Kidney epithelial cell (primary cell): ENCODE results near the gene CASP2. TPM values are rescaled to one million over a fixed set of nuclear protein-coding genes. Genes with fewer than 3 reads are reported as not detected.

Source experiments
- DNase-seq: peaks from one replicate; pipeline ENCODE4 v3.0.0-alpha.2; 2010; ENCODE audit warnings: low read depth
- H3K27me3 ChIP-seq: 2 replicates; pipeline ENCODE4 v1.6.0; 2011; ENCODE audit warnings: low read length; ENCODE audit not compliant: control insufficient read depth, insufficient read depth
- H3K36me3 ChIP-seq: 2 replicates; pipeline ENCODE4 v1.5.1; 2011; ENCODE audit warnings: low read length; ENCODE audit not compliant: control insufficient read depth, insufficient read depth
- H3K4me3 ChIP-seq: 2 replicates; pipeline ENCODE4 v1.5.1; 2011; ENCODE audit warnings: low read depth, mild to moderate bottlenecking, control low read depth, low read length
- CTCF ChIP-seq: IDR thresholded peaks from 2 replicates; pipeline ENCODE4 v1.5.1; 2011; ENCODE audit warnings: mild to moderate bottlenecking, moderate library complexity, low read length, control low read depth, inconsistent platforms; ENCODE audit not compliant: insufficient read depth, poor library complexity, severe bottlenecking
- total RNA-seq: library from RNA; depleted of rRNA; stranded (reverse); fragments of >200 nt; gene quantifications from 2 replicates; pipeline ENCODE4 v1.2.3, GENCODE V29; 2015

Gene CASP2
- total RNA-seq, 1 donor from 2014 or later: 26.9 TPM

GRCh38 chr7:143300959-143301935 is 13.1 kb downstream of the CASP2 start:
- Histone ChIP-seq H3K36me3 (peaks cover 3% of the 10 kb centered on the region), H3K4me3 (no peak overlapping the region), H3K27me3 (no peaks in the 10 kb centered on the region)
- no peak for DNase-seq
- TF ChIP-seq CTCF: no peak

GRCh38 chr7:143303733-143304132 is 15.6 kb downstream of the CASP2 start:
- Histone ChIP-seq H3K36me3 (peaks cover 3% of the 10 kb centered on the region), H3K27me3 (no peaks in the 10 kb centered on the region), H3K4me3 (no peak overlapping the region)
- no peak for TF ChIP-seq CTCF
- DNase-seq: no peak

DNA sequence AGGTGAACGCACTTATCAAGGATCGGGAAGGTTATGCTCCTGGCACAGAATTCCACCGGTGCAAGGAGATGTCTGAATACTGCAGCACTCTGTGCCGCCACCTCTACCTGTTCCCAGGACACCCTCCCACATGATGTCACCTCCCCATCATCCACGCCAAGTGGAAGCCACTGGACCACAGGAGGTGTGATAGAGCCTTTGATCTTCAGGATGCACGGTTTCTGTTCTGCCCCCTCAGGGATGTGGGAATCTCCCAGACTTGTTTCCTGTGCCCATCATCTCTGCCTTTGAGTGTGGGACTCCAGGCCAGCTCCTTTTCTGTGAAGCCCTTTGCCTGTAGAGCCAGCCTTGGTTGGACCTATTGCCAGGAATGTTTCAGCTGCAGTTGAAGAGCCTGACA is 16.8 kb downstream of the CASP2 start:
- no peak for TF ChIP-seq CTCF
- no peak overlapping the region for H3K4me3 ChIP-seq
- H3K36me3 ChIP-seq: peaks cover 3% of the 10 kb centered on the region
- DNase-seq: no peak
- H3K27me3 ChIP-seq: no peaks in the 10 kb centered on the region

DNA sequence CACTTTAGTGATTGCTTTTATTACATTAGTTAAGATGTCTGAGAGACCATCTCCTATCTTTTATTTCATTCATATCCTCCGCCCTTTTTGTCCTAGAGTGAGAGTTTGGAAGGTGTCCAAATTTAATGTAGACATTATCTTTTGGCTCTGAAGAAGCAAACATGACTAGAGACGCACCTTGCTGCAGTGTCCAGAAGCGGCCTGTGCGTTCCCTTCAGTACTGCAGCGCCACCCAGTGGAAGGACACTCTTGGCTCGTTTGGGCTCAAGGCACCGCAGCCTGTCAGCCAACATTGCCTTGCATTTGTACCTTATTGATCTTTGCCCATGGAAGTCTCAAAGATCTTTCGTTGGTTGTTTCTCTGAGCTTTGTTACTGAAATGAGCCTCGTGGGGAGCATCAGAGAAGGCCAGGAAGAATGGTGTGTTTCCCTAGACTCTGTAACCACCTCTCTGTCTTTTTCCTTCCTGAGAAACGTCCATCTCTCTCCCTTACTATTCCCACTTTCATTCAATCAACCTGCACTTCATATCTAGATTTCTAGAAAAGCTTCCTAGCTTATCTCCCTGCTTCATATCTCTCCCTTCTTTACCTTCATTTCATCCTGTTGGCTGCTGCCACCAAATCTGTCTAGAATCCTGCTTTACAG is 17.4 kb downstream of the CASP2 start:
- no peaks in the 10 kb centered on the region for H3K27me3 ChIP-seq
- DNase-seq: no peak
- peak; percentile 62 for TF ChIP-seq CTCF
- H3K4me3 ChIP-seq: no peak overlapping the region
- H3K36me3 ChIP-seq: no peaks in the 10 kb centered on the region

DNA sequence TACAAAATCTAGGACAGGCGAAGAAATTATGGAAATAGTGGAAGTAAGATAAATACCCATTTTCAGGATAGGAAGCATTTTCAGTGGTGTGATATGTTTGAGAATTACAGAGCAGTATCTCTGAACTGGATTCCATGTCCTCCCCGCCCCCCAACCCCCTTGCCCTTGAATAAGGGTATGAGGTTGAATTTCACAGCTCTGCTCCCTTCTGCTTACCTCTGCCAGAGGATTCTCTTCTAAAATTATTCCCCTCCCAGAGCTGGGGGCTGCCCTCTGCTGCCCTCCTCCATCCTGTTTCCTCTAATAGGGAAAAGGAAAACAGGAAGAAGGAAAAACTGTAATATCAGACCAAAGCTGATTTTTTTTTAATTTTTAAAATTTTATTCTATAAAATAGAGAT is 20.5 kb downstream of the CASP2 start:
- Histone ChIP-seq H3K4me3 (no peak overlapping the region), H3K36me3 (no peaks in the 10 kb centered on the region), H3K27me3 (no peaks in the 10 kb centered on the region)
- DNase-seq: no peak
- no peak for TF ChIP-seq CTCF
